ENCODE measurements around the gene EXT2.

DNA sequence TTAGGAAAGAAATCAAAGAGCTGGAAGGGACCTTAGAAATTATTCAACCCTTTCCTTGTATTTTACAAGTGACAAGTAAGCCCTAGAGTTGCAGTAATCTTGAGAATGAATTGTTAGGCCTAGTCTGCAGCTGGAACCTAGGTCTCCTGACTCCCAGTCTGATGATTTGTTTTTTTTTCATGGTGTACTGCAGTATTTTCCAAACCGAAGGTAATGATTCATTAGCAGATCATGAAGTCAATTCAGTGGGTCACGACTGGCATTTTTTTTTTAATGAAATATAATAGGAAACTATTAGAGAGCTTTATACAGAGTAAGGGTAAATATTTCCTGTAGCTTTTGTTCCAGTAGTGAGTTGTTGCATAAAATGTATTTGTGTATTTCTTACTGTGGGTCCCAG is 42.8 kb downstream of the EXT2 start:
- TF ChIP-seq, protein P1, sequence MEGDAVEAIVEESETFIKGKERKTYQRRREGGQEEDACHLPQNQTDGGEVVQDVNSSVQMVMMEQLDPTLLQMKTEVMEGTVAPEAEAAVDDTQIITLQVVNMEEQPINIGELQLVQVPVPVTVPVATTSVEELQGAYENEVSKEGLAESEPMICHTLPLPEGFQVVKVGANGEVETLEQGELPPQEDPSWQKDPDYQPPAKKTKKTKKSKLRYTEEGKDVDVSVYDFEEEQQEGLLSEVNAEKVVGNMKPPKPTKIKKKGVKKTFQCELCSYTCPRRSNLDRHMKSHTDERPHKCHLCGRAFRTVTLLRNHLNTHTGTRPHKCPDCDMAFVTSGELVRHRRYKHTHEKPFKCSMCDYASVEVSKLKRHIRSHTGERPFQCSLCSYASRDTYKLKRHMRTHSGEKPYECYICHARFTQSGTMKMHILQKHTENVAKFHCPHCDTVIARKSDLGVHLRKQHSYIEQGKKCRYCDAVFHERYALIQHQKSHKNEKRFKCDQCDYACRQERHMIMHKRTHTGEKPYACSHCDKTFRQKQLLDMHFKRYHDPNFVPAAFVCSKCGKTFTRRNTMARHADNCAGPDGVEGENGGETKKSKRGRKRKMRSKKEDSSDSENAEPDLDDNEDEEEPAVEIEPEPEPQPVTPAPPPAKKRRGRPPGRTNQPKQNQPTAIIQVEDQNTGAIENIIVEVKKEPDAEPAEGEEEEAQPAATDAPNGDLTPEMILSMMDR (IDR thresholded peaks at IDR 0.05; ENCODE audit: poor library complexity), result no peak
- TF ChIP-seq EZH2phosphoT487 (IDR thresholded peaks at IDR 0.05; ENCODE audit: low read depth, severe bottlenecking, unreplicated experiment), result no peak
- TF ChIP-seq EZH2 (IDR thresholded peaks at IDR 0.05; ENCODE audit: borderline replicate concordance), result no peak

Measured in hepatocyte (in vitro differentiated cells).